Neutrophil (primary cell): ENCODE results near the gene DCC.

Source experiments
- H3K27ac ChIP-seq: fragments of 200-600 bp; sonication (generic); 2 replicates; pipeline ENCODE4 v1.5.1; 2016; ENCODE audit warnings: mild to moderate bottlenecking, moderate library complexity
- H3K27me3 ChIP-seq: fragments of 200-600 bp; sonication (generic); 2 replicates; pipeline ENCODE4 v1.6.0; 2016; ENCODE audit warnings: mild to moderate bottlenecking
- H3K36me3 ChIP-seq: fragments of 200-600 bp; sonication (generic); 2 replicates; pipeline ENCODE4 v1.5.1; 2017
- H3K4me1 ChIP-seq, 2 experiments: fragments of 200-600 bp in 1 of 2; sonication (generic) in 1 of 2; 1 replicate in 1 of 2; 2 replicates in 1 of 2; pipeline versions ENCODE4 v1.5.1 to v1.6.1; 2013 to 2016; ENCODE audit warnings: low read depth in 1 of 2, low read length in 1 of 2, mild to moderate bottlenecking in 1 of 2, moderate library complexity in 1 of 2; ENCODE audit not compliant: control insufficient read depth in 1 of 2, insufficient read depth in 1 of 2
- H3K4me3 ChIP-seq, 2 experiments: fragments of 200-600 bp in 1 of 2; sonication (generic) in 1 of 2; 1 replicate in 1 of 2; 2 replicates in 1 of 2; pipeline ENCODE4 v1.5.1; 2013 to 2016; ENCODE audit warnings: low read depth in 1 of 2, low read length in 1 of 2, mild to moderate bottlenecking in 1 of 2, moderate library complexity in 1 of 2
- H3K9me3 ChIP-seq: fragments of 200-600 bp; sonication (generic); 2 replicates; pipeline ENCODE4 v1.5.1; 2016
- CTCF ChIP-seq: fragments of 200-600 bp; sonication (generic); IDR thresholded peaks from 2 replicates; pipeline ENCODE4 v1.5.1; 2016; ENCODE audit warnings: antibody characterized with exemption

DCC gene

GRCh38 chr18:52422985-52423601 is 83.1 kb downstream of the DCC start:
- H3K27ac ChIP-seq = no peak overlapping the region
- no peaks in the 10 kb centered on the region for H3K9me3 ChIP-seq
- no peaks in the 10 kb centered on the region for H3K4me1 ChIP-seq
- H3K4me3 ChIP-seq = no peak overlapping the region
- no peaks in the 10 kb centered on the region for H3K36me3 ChIP-seq
- no peaks in the 10 kb centered on the region for H3K27me3 ChIP-seq
- no peak for TF ChIP-seq CTCF

GRCh38 chr18:52426041-52426440 is 86.0 kb downstream of the DCC start:
- Histone ChIP-seq H3K9me3 (no peaks in the 10 kb centered on the region), H3K27me3 (no peaks in the 10 kb centered on the region), H3K27ac (no peak overlapping the region), H3K4me3 (no peak overlapping the region), H3K4me1 (no peaks in the 10 kb centered on the region), H3K36me3 (no peaks in the 10 kb centered on the region)
- TF ChIP-seq CTCF = no peak

GRCh38 chr18:52426462-52426861 is 86.5 kb downstream of the DCC start:
- no peak overlapping the region for H3K27ac ChIP-seq
- H3K4me3 ChIP-seq = no peak overlapping the region

GRCh38 chr18:52427521-52428175 is 87.7 kb downstream of the DCC start:
- no peak for TF ChIP-seq CTCF
- no peak overlapping the region for H3K27ac ChIP-seq

More at GRCh38 chr18:52426462-52426861, 86.5 kb downstream of the DCC start:
- TF ChIP-seq CTCF = no peak
- Histone ChIP-seq H3K27me3 (no peaks in the 10 kb centered on the region), H3K4me1 (no peaks in the 10 kb centered on the region), H3K36me3 (no peaks in the 10 kb centered on the region), H3K9me3 (no peaks in the 10 kb centered on the region)

GRCh38 chr18:52431683-52432082 is 91.7 kb downstream of the DCC start:
- H3K4me3 ChIP-seq = no peak overlapping the region
- H3K27ac ChIP-seq = no peak overlapping the region
- no peaks in the 10 kb centered on the region for H3K9me3 ChIP-seq
- H3K36me3 ChIP-seq = no peaks in the 10 kb centered on the region
- H3K4me1 ChIP-seq = no peaks in the 10 kb centered on the region
- TF ChIP-seq CTCF = no peak
- H3K27me3 ChIP-seq = no peaks in the 10 kb centered on the region

More at GRCh38 chr18:52427521-52428175, 87.7 kb downstream of the DCC start:
- Histone ChIP-seq H3K36me3 (no peaks in the 10 kb centered on the region), H3K4me1 (no peaks in the 10 kb centered on the region), H3K27me3 (no peaks in the 10 kb centered on the region), H3K4me3 (no peak overlapping the region), H3K9me3 (no peaks in the 10 kb centered on the region)
